Trophoblast cell (in vitro differentiated cells and primary cell): ENCODE data around the gene TP73.

Experiments
- DNase-seq, 2 donors: peaks; one replicate each; pipeline ENCODE4 v3.0.0-alpha.2; 2016
- H2AFZ ChIP-seq: 2 replicates; pipeline ENCODE4 v1.6.1; 2013; ENCODE audit warnings: low read length, moderate library complexity, mild to moderate bottlenecking; ENCODE audit not compliant: insufficient read depth, poor library complexity
- H2AK5ac ChIP-seq: 2 replicates; pipeline ENCODE4 v1.6.1; 2013; ENCODE audit warnings: mild to moderate bottlenecking, low read length
- H2BK120ac ChIP-seq: 2 replicates; pipeline ENCODE4 v1.6.1; 2013; ENCODE audit warnings: low read length, mild to moderate bottlenecking, moderate library complexity; ENCODE audit not compliant: insufficient read depth, poor library complexity
- H2BK12ac ChIP-seq: 2 replicates; pipeline ENCODE4 v1.6.1; 2013; ENCODE audit warnings: mild to moderate bottlenecking, low read length, moderate library complexity
- H2BK5ac ChIP-seq: 2 replicates; pipeline ENCODE4 v1.6.1; 2013; ENCODE audit warnings: low read length, low read depth, moderate library complexity, mild to moderate bottlenecking; ENCODE audit not compliant: poor library complexity
- H3K14ac ChIP-seq: 2 replicates; pipeline ENCODE4 v1.6.1; 2013; ENCODE audit warnings: mild to moderate bottlenecking, low read length
- H3K18ac ChIP-seq: 2 replicates; pipeline ENCODE4 v1.6.1; 2013; ENCODE audit warnings: mild to moderate bottlenecking, low read length
- H3K23ac ChIP-seq: 2 replicates; pipeline ENCODE4 v1.6.1; 2013; ENCODE audit warnings: low read length
- H3K27ac ChIP-seq: 2 replicates; pipeline ENCODE4 v1.5.1; 2013; ENCODE audit warnings: low read depth, mild to moderate bottlenecking, inconsistent platforms, low read length, moderate library complexity
- H3K27me3 ChIP-seq: 2 replicates; pipeline ENCODE4 v1.6.1; 2013; ENCODE audit warnings: inconsistent platforms, mild to moderate bottlenecking, low read length, moderate library complexity; ENCODE audit not compliant: insufficient read depth
- H3K36me3 ChIP-seq, 2 experiments: 1 replicate in 1 of 2; 2 replicates in 1 of 2; pipeline ENCODE4 v1.6.1; 2013; ENCODE audit warnings: low read length in 2 of 2, mild to moderate bottlenecking in 2 of 2, moderate library complexity in 1 of 2; ENCODE audit not compliant: insufficient read depth in 2 of 2, control insufficient read depth in 1 of 2
- H3K4ac ChIP-seq: 2 replicates; pipeline ENCODE4 v1.6.1; 2013; ENCODE audit warnings: low read depth, mild to moderate bottlenecking, low read length, moderate library complexity
- H3K4me1 ChIP-seq, 2 experiments: 1 replicate in 1 of 2; 2 replicates in 1 of 2; pipeline ENCODE4 v1.6.1; 2013; ENCODE audit warnings: low read length in 2 of 2, mild to moderate bottlenecking in 2 of 2, moderate library complexity in 1 of 2; ENCODE audit not compliant: insufficient read depth in 2 of 2, control insufficient read depth in 1 of 2
- H3K4me2 ChIP-seq: 2 replicates; pipeline ENCODE4 v1.6.1; 2013; ENCODE audit warnings: inconsistent platforms, mild to moderate bottlenecking, low read length, moderate library complexity
- H3K4me3 ChIP-seq: 2 replicates; pipeline ENCODE4 v1.5.1; 2013; ENCODE audit warnings: mild to moderate bottlenecking, low read depth, low read length, inconsistent platforms
- H3K79me1 ChIP-seq: one replicate; pipeline ENCODE4 v1.6.1; 2013; ENCODE audit warnings: low read length
- H3K79me2 ChIP-seq: 2 replicates; pipeline ENCODE4 v1.6.1; 2013; ENCODE audit warnings: low read length, mild to moderate bottlenecking; ENCODE audit not compliant: control insufficient read depth, insufficient read depth, poor library complexity
- H3K9ac ChIP-seq: 2 replicates; pipeline ENCODE4 v1.6.1; 2013; ENCODE audit warnings: mild to moderate bottlenecking, low read length
- H3K9me3 ChIP-seq: 2 replicates; pipeline ENCODE4 v1.6.1; 2013; ENCODE audit warnings: low read depth, mild to moderate bottlenecking, control low read depth, inconsistent platforms, low read length; ENCODE audit not compliant: insufficient read depth
- H4K12ac ChIP-seq: 2 replicates; pipeline ENCODE4 v1.6.1; 2013; ENCODE audit warnings: low read depth, mild to moderate bottlenecking, low read length, moderate library complexity
- H4K8ac ChIP-seq: 2 replicates; pipeline ENCODE4 v1.6.1; 2013; ENCODE audit warnings: low read depth, mild to moderate bottlenecking, low read length, moderate library complexity
- H4K91ac ChIP-seq: one replicate; pipeline ENCODE4 v1.6.1; 2013; ENCODE audit warnings: low read depth, mild to moderate bottlenecking, low read length, moderate library complexity
- WGBS: extraction: QIAGEN DNeasy Blood & Tissue Kit; methylation state at CpG from one replicate; pipeline ENCODE4 v1.1.7; 2013; ENCODE audit warnings: missing lambda C conversion rate; ENCODE audit not compliant: insufficient read length, insufficient coverage; ENCODE audit errors: extremely low coverage; 5-methylcytosine and 5-hydroxymethylcytosine counted together

Gene TP73

GRCh38 chr1:3779912-3780416 lies 127.6 kb downstream of the TP73 start:
- H3K79me1 ChIP-seq, result no peaks in the 10 kb centered on the region
- no peak overlapping the region for H4K12ac ChIP-seq
- H2AFZ ChIP-seq, result no peak overlapping the region
- no CpG with 5 or more reads among the region's 20 CpGs for WGBS
- no peak overlapping the region for H2BK12ac ChIP-seq
- H3K4me1 ChIP-seq, result peaks cover 4 to 10% of the 10 kb centered on the region in 2 experiments
- no peak overlapping the region for H3K4me3 ChIP-seq
- no peaks in the 10 kb centered on the region for H3K27me3 ChIP-seq
- H3K18ac ChIP-seq, result no peak overlapping the region
- no peak overlapping the region for H2AK5ac ChIP-seq
- H3K14ac ChIP-seq, result no peak overlapping the region
- no peaks in the 10 kb centered on the region for H3K79me2 ChIP-seq
- H3K4me2 ChIP-seq, result no peak overlapping the region
- no peak overlapping the region for H3K4ac ChIP-seq
- no peak overlapping the region for H4K8ac ChIP-seq
- no peak overlapping the region for H3K27ac ChIP-seq
- H3K36me3 ChIP-seq, result peaks cover 62 to 68% of the 10 kb centered on the region in 2 experiments
- H3K23ac ChIP-seq, result no peak overlapping the region
- no peak for DNase-seq
- no peak overlapping the region for H2BK5ac ChIP-seq
- H2BK120ac ChIP-seq, result no peak overlapping the region
- no peak overlapping the region for H4K91ac ChIP-seq
- no peak overlapping the region for H3K9ac ChIP-seq
- no peaks in the 10 kb centered on the region for H3K9me3 ChIP-seq

- no peak overlapping the region for H3K4me2 ChIP-seq
- no peak overlapping the region for H2BK5ac ChIP-seq
These were observed 128.6 kb downstream of the TP73 start for GRCh38 chr1:3780901-3781300.

GRCh38 chr1:3783651-3784474 lies 131.5 kb downstream of the TP73 start:
- Histone ChIP-seq H3K36me3 (peaks cover 80 to 87% of the 10 kb centered on the region in 2 experiments), H3K4me2 (no peak overlapping the region), H3K27ac (no peak overlapping the region), H3K9ac (no peak overlapping the region), H2BK12ac (no peak overlapping the region), H3K23ac (no peak overlapping the region), H3K79me2 (no peaks in the 10 kb centered on the region), H2AK5ac (no peak overlapping the region), H3K18ac (no peak overlapping the region), H3K27me3 (no peaks in the 10 kb centered on the region), H2BK120ac (no peak overlapping the region), H4K8ac (no peak overlapping the region), H3K4me1 (no peaks in the 10 kb centered on the region), H3K4ac (no peak overlapping the region), H3K14ac (no peak overlapping the region), H3K79me1 (no peaks in the 10 kb centered on the region), H3K4me3 (no peak overlapping the region), H2BK5ac (no peak overlapping the region), H4K12ac (peak overlapping the region; percentile 60), H4K91ac (no peak overlapping the region), H2AFZ (no peak overlapping the region), H3K9me3 (no peaks in the 10 kb centered on the region)
- WGBS, result no CpG with 5 or more reads among the region's 30 CpGs
- no peak for DNase-seq

More at GRCh38 chr1:3780901-3781300, 128.6 kb downstream of the TP73 start:
- no peak overlapping the region for H3K23ac ChIP-seq
- H3K79me2 ChIP-seq, result no peaks in the 10 kb centered on the region
- H4K91ac ChIP-seq, result no peak overlapping the region
- no peak overlapping the region for H2BK120ac ChIP-seq
- no peak overlapping the region for H3K4me3 ChIP-seq
- no peak overlapping the region for H3K9ac ChIP-seq
- DNase-seq, result no peak
- WGBS, result no CpG with 5 or more reads among the region's 21 CpGs
- H3K4me1 ChIP-seq, result peaks cover 0 to under 1% of the 10 kb centered on the region in 2 experiments
- H3K18ac ChIP-seq, result no peak overlapping the region
- H4K8ac ChIP-seq, result no peak overlapping the region
- H3K27ac ChIP-seq, result no peak overlapping the region
- no peak overlapping the region for H3K14ac ChIP-seq
- no peak overlapping the region for H2AK5ac ChIP-seq
- H4K12ac ChIP-seq, result no peak overlapping the region
- no peaks in the 10 kb centered on the region for H3K79me1 ChIP-seq
- peaks cover 67 to 75% of the 10 kb centered on the region in 2 experiments for H3K36me3 ChIP-seq
- H2AFZ ChIP-seq, result no peak overlapping the region
- H3K9me3 ChIP-seq, result no peaks in the 10 kb centered on the region
- H3K27me3 ChIP-seq, result no peaks in the 10 kb centered on the region
- no peak overlapping the region for H3K4ac ChIP-seq
- no peak overlapping the region for H2BK12ac ChIP-seq

DNA sequence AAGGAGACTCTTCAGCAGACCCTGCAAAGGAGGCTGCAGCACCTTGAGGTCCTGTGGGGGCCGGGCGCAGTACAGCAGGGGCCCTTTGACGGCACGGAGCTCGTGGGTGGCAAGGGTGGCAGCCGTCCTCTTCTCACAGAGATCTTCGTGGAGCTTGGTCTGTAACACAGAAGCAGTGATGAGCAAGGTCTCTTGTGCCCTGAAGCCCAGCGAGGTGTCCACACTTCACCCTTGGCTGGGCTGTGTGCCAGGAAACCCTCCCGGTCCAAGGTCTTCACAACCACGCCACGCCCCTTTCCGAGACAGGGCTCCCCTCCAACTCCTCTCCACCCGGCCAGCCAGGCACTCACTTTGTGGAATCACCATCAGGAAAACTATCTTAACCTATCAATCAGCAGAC lies 132.7 kb downstream of the TP73 start:
- Histone ChIP-seq H2BK12ac (no peak overlapping the region), H3K27me3 (no peaks in the 10 kb centered on the region), H3K4me2 (no peak overlapping the region), H3K4ac (no peak overlapping the region), H3K79me1 (no peaks in the 10 kb centered on the region), H3K9ac (no peak overlapping the region), H4K12ac (no peak overlapping the region), H3K18ac (no peak overlapping the region), H3K36me3 (peaks cover 71 to 86% of the 10 kb centered on the region in 2 experiments), H3K4me3 (no peak overlapping the region), H2AK5ac (no peak overlapping the region), H3K14ac (no peak overlapping the region), H2BK5ac (no peak overlapping the region), H4K91ac (no peak overlapping the region), H2BK120ac (no peak overlapping the region), H3K27ac (no peak overlapping the region), H3K9me3 (no peaks in the 10 kb centered on the region), H4K8ac (no peak overlapping the region), H3K4me1 (no peaks in the 10 kb centered on the region), H3K23ac (no peak overlapping the region), H2AFZ (no peak overlapping the region), H3K79me2 (no peaks in the 10 kb centered on the region)
- no CpG with 5 or more reads among the region's 13 CpGs for WGBS
- DNase-seq, result no peak
